HepG2 (cell line): ENCODE measurements around the gene FHIT. TPM values are rescaled to one million over a fixed set of nuclear protein-coding genes. Genes with fewer than 3 reads are reported as not detected.

Source experiments
- ATAC-seq: fragments of 200-7000 bp; cut with Tn5 transposase; 3 replicates; pipeline ENCODE4 v1.9.1; 2020; ENCODE audit warnings: mild to moderate bottlenecking, moderate library complexity
- BruUV-seq: library from RNA; stranded (reverse); fragments of 400-500 nt; replicated peaks from 2 replicates; lab custom pipeline; 2021; lab: Mats Ljungman, UMichigan
- CTCF ChIA-PET: fragments of 300-600 bp; formaldehyde crosslinking; extraction: SDS; loops from one replicate; lab custom pipeline; 2021; ENCODE audit warnings: low total read pairs, inconsistent platforms, low intra/inter-chr PET ratio; lab: Yijun Ruan, JAX
- POLR2A ChIA-PET: fragments of 350-600 bp; sonication (Branson Sonifier 250); formaldehyde crosslinking; loops from one replicate; lab custom pipeline; 2020; ENCODE audit warnings: antibody characterized with exemption, inconsistent platforms; lab: Yijun Ruan, JAX
- DNase-seq: peaks from one replicate; pipeline ENCODE4 v3.0.0-alpha.2; 2015; ENCODE audit warnings: low spot score
- FAIRE-seq: peaks from 3 replicates; lab custom pipeline; 2011; peaks lifted over from hg19 to GRCh38; lab: Jason Lieb, UNC
- H2AFZ ChIP-seq: one replicate; pipeline ENCODE4 v1.6.1; 2011; ENCODE audit warnings: low read length, inconsistent platforms
- H3K27ac ChIP-seq: fragments of 300-600 bp; 3 replicates; pipeline ENCODE4 v1.8.0; 2011; ENCODE audit warnings: mixed run types, mild to moderate bottlenecking, mixed read lengths, low read length, inconsistent platforms; ENCODE audit not compliant: insufficient read depth; ENCODE audit errors: extremely low read length
- H3K27me3 ChIP-seq, 2 experiments: fragments of 200-600 bp in 1 of 2; 2 replicates in 1 of 2; 3 replicates in 1 of 2; pipeline versions ENCODE4 v1.6.0 to v1.8.0; 2011; ENCODE audit warnings: low read length in 2 of 2, mild to moderate bottlenecking in 2 of 2, moderate library complexity in 2 of 2, inconsistent platforms in 1 of 2; ENCODE audit not compliant: insufficient read depth in 2 of 2, control insufficient read depth in 1 of 2
- H3K36me3 ChIP-seq, 2 experiments: fragments of 200-600 bp in 1 of 2; replicated peaks in 1 of 2; 2 replicates in 1 of 2; 3 replicates in 1 of 2; pipeline versions ENCODE4 v1.5.1 to v1.8.0; 2011; ENCODE audit warnings: low read length in 2 of 2, inconsistent platforms in 1 of 2; ENCODE audit not compliant: insufficient read depth in 2 of 2, control insufficient read depth in 1 of 2
- H3K4me1 ChIP-seq: 2 replicates; pipeline ENCODE4 v1.5.1; 2012; ENCODE audit warnings: low read length, inconsistent platforms; ENCODE audit not compliant: insufficient read depth
- H3K4me2 ChIP-seq: 2 replicates; pipeline ENCODE4 v1.6.0; 2011; ENCODE audit warnings: low read depth, low read length, inconsistent platforms
- H3K4me3 ChIP-seq, 3 experiments: fragments of 200-600 bp in 1 of 3; sonication (generic), shearing (Covaris generic) in 1 of 3; replicated peaks in 1 of 3; 2 replicates each; pipeline ENCODE4 v1.5.1; 2011 to 2016; ENCODE audit warnings: low read length in 3 of 3, inconsistent platforms in 2 of 3, low read depth in 2 of 3, mild to moderate bottlenecking in 2 of 3, control low read depth in 1 of 3, mixed read lengths in 1 of 3; ENCODE audit not compliant: insufficient read depth in 1 of 3
- H3K79me2 ChIP-seq: one replicate; pipeline ENCODE4 v1.6.1; 2011; ENCODE audit warnings: low read length, inconsistent platforms; ENCODE audit not compliant: insufficient read depth
- H3K9ac ChIP-seq: 2 replicates; pipeline ENCODE4 v1.6.0; 2011; ENCODE audit warnings: mild to moderate bottlenecking, low read depth, low read length, inconsistent platforms; ENCODE audit not compliant: insufficient read depth
- H3K9me3 ChIP-seq: 2 replicates; pipeline ENCODE4 v1.5.1; 2012; ENCODE audit warnings: mild to moderate bottlenecking, low read length
- H4K20me1 ChIP-seq: 2 replicates; pipeline ENCODE4 v1.6.0; 2011; ENCODE audit warnings: inconsistent platforms, mild to moderate bottlenecking, low read length, moderate library complexity; ENCODE audit not compliant: insufficient read depth
- ATF1 ChIP-seq: IDR thresholded peaks from 2 replicates; pipeline ENCODE4 v1.6.1; 2016; ENCODE audit warnings: mild to moderate bottlenecking, control low read depth
- ATF7 ChIP-seq, 2 experiments: fragments of 450-650 bp in 1 of 2; sonication (generic) in 1 of 2; formaldehyde crosslinking in 1 of 2; IDR thresholded peaks; 2 replicates each; pipeline versions ENCODE4 v1.4.0 to v1.6.1; 2016 to 2020; ENCODE audit warnings: antibody characterized with exemption in 1 of 2, mild to moderate bottlenecking in 1 of 2, missing genetic modification reagents in 1 of 2
- CREB1 ChIP-seq, 2 experiments: fragments of 450-650 bp in 1 of 2; IDR thresholded peaks; 2 replicates each; pipeline ENCODE4 v1.6.1; 2016 to 2017; ENCODE audit warnings: control low read depth in 1 of 2, mild to moderate bottlenecking in 1 of 2, missing compliant biosample characterization in 1 of 2, missing genetic modification characterization in 1 of 2
- CTCF ChIP-seq: sonication (generic); formaldehyde crosslinking; IDR thresholded peaks from 2 replicates; pipeline ENCODE4 v1.5.0; 2020; ENCODE audit warnings: mild to moderate bottlenecking, missing genetic modification reagents, moderate library complexity
- RAD21 ChIP-seq: fragments of 450-650 bp; formaldehyde crosslinking; IDR thresholded peaks from 2 replicates; pipeline ENCODE4 v1.5.0; 2020; ENCODE audit warnings: mild to moderate bottlenecking
- SMC3 ChIP-seq: IDR thresholded peaks from 2 replicates; pipeline ENCODE4 v1.6.1; 2011; ENCODE audit warnings: low read length, improper control_type of control experiment
- STAG1 ChIP-seq: sonication (generic); formaldehyde crosslinking; IDR thresholded peaks from 2 replicates; pipeline ENCODE4 v1.4.0; 2020; ENCODE audit warnings: missing genetic modification reagents
- ZNF747 ChIP-seq: sonication (generic); formaldehyde crosslinking; IDR thresholded peaks from 2 replicates; pipeline ENCODE4 v1.8.1; 2023; ENCODE audit warnings: missing genetic modification reagents, mild to moderate bottlenecking, borderline replicate concordance
- ZNF841 ChIP-seq: sonication (generic); formaldehyde crosslinking; IDR thresholded peaks from 2 replicates; pipeline ENCODE4 v1.8.1; 2023; ENCODE audit warnings: missing genetic modification reagents, borderline replicate concordance
- WGBS: methylation state at CpG from one replicate; pipeline ENCODE4 v1.1.6; 2017; ENCODE audit warnings: low lambda C conversion rate; 5-methylcytosine and 5-hydroxymethylcytosine counted together
- in situ Hi-C: cut with HindIII; loops from 2 replicates; pipeline ENCODE4 v1.10.0; 2017; ENCODE audit warnings: low pct_unique_long_range_greater_than_20kb; ENCODE audit not compliant: extremely low pct_ligation_motif_present
- intact Hi-C: fragments of 100-400 bp; cut with micrococcal nuclease; formaldehyde crosslinking; loops from one replicate; pipeline ENCODE4 v1.10.0; 2022; ENCODE audit not compliant: unreplicated experiment
- polyA plus RNA-seq, 8 experiments: library from polyadenylated mRNA; depleted of rRNA in 3 of 8; stranded (reverse) in 7 of 8; unstranded in 1 of 8; fragments of >200 nt; fragmentation: Illumina TruSeq in 4 of 8; extraction: Trizol in 4 of 8; gene quantifications; 2 replicates each; pipeline versions ENCODE4 v1.2.1 to v1.2.3, GENCODE V29; 2011 to 2016; ENCODE audit warnings: low read depth in 4 of 8, missing spikeins in 1 of 8, mixed read lengths in 1 of 8; ENCODE audit not compliant: insufficient read depth in 1 of 8
- total RNA-seq, 5 experiments: library from RNA; depleted of rRNA; stranded (reverse); fragments of >200 nt; fragmentation: Illumina TruSeq; extraction: Trizol; gene quantifications; 2 replicates each; pipeline ENCODE4 v1.2.3, GENCODE V29; 2016; ENCODE audit warnings: low read depth in 1 of 5

The FHIT gene
- total and polyA plus RNA-seq, 2 of the 13 experiments (the other 11 are each of a cell fraction or from before 2014, with no cell fraction given) = 4.0 to 4.6 TPM

- Histone ChIP-seq H3K36me3 (no peaks in the 10 kb centered on the region), H3K4me1 (no peaks in the 10 kb centered on the region), H3K9ac (no peak overlapping the region), H2AFZ (no peak overlapping the region), H3K27me3 (no peaks in the 10 kb centered on the region), H4K20me1 (no peaks in the 10 kb centered on the region), H3K79me2 (no peaks in the 10 kb centered on the region), H3K4me2 (no peak overlapping the region)
- CTCF ChIA-PET = interaction anchor here (0.7 to 3.9 kb wide), 4 partner anchors 282 to 1524 kb away, joined by 3 to 42 read pairs (median 6); no protein-coding TSS in a partner anchor
- no TSS peak for BruUV-seq
- DNase-seq (peak; percentile 70), ATAC-seq (peak; percentile 99), FAIRE-seq (peak; percentile 79)
- in situ Hi-C loops = loop anchor here (5.0 to 25.0 kb wide), 2 partner anchors 285 to 645 kb away; no protein-coding TSS in a partner anchor
- 1% methylated on average over 7 of the region's 7 CpGs for WGBS
- TF ChIP-seq ZNF747 (no peak), SMC3 (peak; percentile 92), STAG1 (peak; percentile 79), ZNF841 (CRISPR knock-in tag) (no peak), ATF7 (IDR thresholded peaks at IDR 0.05) (peak; percentile 96), ATF7 (CRISPR knock-in tag; IDR thresholded peaks at IDR 0.05) (no peak), ATF1 (CRISPR knock-in tag) (peak; percentile 26; the same call in 1 of the 2 replicates), CTCF (CRISPR knock-in tag) (peak; percentile 81), CREB1 (IDR thresholded peaks at IDR 0.05) (peak; percentile 95), CREB1 (CRISPR knock-in tag; IDR thresholded peaks at IDR 0.05) (peak; percentile 39; the same call in 1 of the 2 replicates), RAD21 (CRISPR knock-in tag) (peak; percentile 70)
- TF ChIP-seq, all 625 proteins: peak for 7
- intact Hi-C loops = loop anchor here (1.0 to 10.0 kb wide), 2 partner anchors 193 to 282 kb away; no protein-coding TSS in a partner anchor
- POLR2A ChIA-PET = no interaction called here
- H3K4me3 ChIP-seq = no peak overlapping the region
- H3K9me3 ChIP-seq = no peaks in the 10 kb centered on the region
- no peak overlapping the region for H3K27ac ChIP-seq
These were observed 1393.5 kb downstream of the FHIT start for GRCh38 chr3:59857589-59858346.
